Measurements from ENCODE around the gene GPR55. TPM values are rescaled to one million over a fixed set of nuclear protein-coding genes. Genes with fewer than 3 reads are reported as not detected.

Gene GPR55
- total RNA-seq, 4 donors from 2014 or later, result 0.72 to 1.2 TPM; not detected in 2

DNA sequence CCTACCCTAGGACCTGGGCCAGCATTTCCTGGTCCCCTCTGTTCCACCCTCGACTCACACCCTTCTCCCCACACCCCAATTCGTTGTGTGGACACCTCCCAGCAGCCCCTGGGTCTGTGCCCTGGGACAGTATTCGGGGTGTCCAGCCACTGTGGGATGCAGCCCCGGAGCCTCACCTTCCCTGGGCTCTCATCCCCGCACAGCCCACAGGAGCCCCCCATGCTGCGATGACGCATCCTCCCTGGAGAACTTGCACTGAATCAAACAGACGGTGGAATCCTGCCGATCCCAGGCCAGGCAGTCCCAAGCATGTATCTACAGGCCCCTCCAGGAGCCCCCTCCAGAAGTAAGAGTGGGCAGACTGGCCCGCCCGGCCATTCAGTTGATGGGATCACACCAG, 50.6 kb downstream of the GPR55 start:
- H3K4me3 ChIP-seq, result no peak overlapping the region
- TF ChIP-seq POLR2A (IDR thresholded peaks at IDR 0.05) (no peak), EP300 (IDR thresholded peaks at IDR 0.05) (no peak), POLR2AphosphoS5 (IDR thresholded peaks at IDR 0.05) (no peak)
- TF ChIP-seq, protein P1, sequence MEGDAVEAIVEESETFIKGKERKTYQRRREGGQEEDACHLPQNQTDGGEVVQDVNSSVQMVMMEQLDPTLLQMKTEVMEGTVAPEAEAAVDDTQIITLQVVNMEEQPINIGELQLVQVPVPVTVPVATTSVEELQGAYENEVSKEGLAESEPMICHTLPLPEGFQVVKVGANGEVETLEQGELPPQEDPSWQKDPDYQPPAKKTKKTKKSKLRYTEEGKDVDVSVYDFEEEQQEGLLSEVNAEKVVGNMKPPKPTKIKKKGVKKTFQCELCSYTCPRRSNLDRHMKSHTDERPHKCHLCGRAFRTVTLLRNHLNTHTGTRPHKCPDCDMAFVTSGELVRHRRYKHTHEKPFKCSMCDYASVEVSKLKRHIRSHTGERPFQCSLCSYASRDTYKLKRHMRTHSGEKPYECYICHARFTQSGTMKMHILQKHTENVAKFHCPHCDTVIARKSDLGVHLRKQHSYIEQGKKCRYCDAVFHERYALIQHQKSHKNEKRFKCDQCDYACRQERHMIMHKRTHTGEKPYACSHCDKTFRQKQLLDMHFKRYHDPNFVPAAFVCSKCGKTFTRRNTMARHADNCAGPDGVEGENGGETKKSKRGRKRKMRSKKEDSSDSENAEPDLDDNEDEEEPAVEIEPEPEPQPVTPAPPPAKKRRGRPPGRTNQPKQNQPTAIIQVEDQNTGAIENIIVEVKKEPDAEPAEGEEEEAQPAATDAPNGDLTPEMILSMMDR (IDR thresholded peaks at IDR 0.05), result no peak
- H3K27ac ChIP-seq, result no peak overlapping the region
- peaks cover 13% of the 10 kb centered on the region for H3K36me3 ChIP-seq
- DNase-seq (ENCODE audit: low spot score in 2 of 2), result peak in 1 of 2 donors; percentile 70
- no peaks in the 10 kb centered on the region for H3K9me3 ChIP-seq
- peaks cover 8% of the 10 kb centered on the region for H3K4me1 ChIP-seq
- no peaks in the 10 kb centered on the region for H3K27me3 ChIP-seq
- 88% methylated on average over 8 of the region's 11 CpGs for WGBS

GRCh38 chr2:230873661-230874401, 51.2 kb downstream of the GPR55 start:
- Histone ChIP-seq H3K4me1 (peaks cover 8% of the 10 kb centered on the region), H3K27ac (no peak overlapping the region), H3K27me3 (no peaks in the 10 kb centered on the region), H3K4me3 (no peak overlapping the region), H3K9me3 (no peaks in the 10 kb centered on the region), H3K36me3 (peaks cover 13% of the 10 kb centered on the region)
- WGBS, result 90% methylated on average over 12 of the region's 13 CpGs
- TF ChIP-seq POLR2AphosphoS5 (IDR thresholded peaks at IDR 0.05) (no peak), POLR2A (IDR thresholded peaks at IDR 0.05) (no peak), EP300 (IDR thresholded peaks at IDR 0.05) (no peak)
- TF ChIP-seq, protein P1 (IDR thresholded peaks at IDR 0.05), result no peak
- DNase-seq (ENCODE audit: low spot score in 2 of 2), result peak in 1 of 2 donors; percentile 75

DNA sequence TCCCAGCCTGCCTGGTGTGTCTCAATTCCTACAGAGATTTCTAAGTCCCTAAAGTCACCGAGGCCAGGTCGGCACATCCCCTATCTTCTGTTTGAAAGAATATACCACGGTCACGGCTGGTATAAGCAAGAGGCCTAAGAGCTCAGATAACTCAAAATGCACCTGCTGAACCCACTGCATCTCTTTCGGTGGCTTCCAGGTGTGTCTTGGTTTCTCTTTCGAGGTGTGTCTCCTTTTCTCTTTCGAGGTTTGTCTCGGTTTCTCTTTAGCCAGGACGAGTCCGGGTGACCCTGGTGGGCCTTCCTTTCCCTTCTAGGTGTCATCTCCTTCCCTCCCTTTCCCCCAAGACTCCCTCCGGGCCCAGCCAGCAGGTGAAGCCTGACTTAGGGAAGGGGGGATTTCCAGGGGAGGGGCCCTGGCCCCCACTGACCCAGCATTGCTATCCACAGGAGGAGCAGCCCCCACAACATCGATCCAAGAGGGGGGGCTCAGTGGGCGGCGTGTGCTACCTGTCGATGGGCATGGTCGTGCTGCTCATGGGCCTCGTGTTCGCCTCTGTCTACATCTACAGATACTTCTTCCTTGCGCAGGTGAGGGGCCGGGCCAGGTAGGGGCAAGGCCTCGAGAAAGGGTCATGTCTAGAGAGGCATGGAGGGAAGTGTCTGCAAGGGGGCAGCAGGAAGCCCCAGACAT, 51.9 kb downstream of the GPR55 start:
- WGBS, result 90% methylated on average over 16 of the region's 21 CpGs
- Histone ChIP-seq H3K4me3 (no peak overlapping the region), H3K27ac (no peak overlapping the region), H3K4me1 (peaks cover 8% of the 10 kb centered on the region), H3K9me3 (no peaks in the 10 kb centered on the region), H3K36me3 (peaks cover 8% of the 10 kb centered on the region), H3K27me3 (no peaks in the 10 kb centered on the region)
- peak in 1 of 2 donors; percentile 69 for DNase-seq (ENCODE audit: low spot score in 2 of 2)
- TF ChIP-seq POLR2A (IDR thresholded peaks at IDR 0.05), result no peak
- no peak for TF ChIP-seq EP300 (IDR thresholded peaks at IDR 0.05)
- TF ChIP-seq, protein P1 (IDR thresholded peaks at IDR 0.05), result no peak
- TF ChIP-seq POLR2AphosphoS5 (IDR thresholded peaks at IDR 0.05), result no peak

GRCh38 chr2:230872151-230872967, 52.7 kb downstream of the GPR55 start:
- no peak overlapping the region for H3K27ac ChIP-seq
- peak in 1 of 2 donors; percentile 67 for DNase-seq (ENCODE audit: low spot score in 2 of 2)
- peaks cover 10% of the 10 kb centered on the region for H3K4me1 ChIP-seq
- no peaks in the 10 kb centered on the region for H3K27me3 ChIP-seq
- 87% methylated on average over 13 of the region's 14 CpGs for WGBS
- TF ChIP-seq POLR2A (IDR thresholded peaks at IDR 0.05) (no peak), POLR2AphosphoS5 (IDR thresholded peaks at IDR 0.05) (no peak)
- no peak overlapping the region for H3K4me3 ChIP-seq
- peaks cover 7% of the 10 kb centered on the region for H3K36me3 ChIP-seq
- H3K9me3 ChIP-seq, result no peaks in the 10 kb centered on the region

DNA sequence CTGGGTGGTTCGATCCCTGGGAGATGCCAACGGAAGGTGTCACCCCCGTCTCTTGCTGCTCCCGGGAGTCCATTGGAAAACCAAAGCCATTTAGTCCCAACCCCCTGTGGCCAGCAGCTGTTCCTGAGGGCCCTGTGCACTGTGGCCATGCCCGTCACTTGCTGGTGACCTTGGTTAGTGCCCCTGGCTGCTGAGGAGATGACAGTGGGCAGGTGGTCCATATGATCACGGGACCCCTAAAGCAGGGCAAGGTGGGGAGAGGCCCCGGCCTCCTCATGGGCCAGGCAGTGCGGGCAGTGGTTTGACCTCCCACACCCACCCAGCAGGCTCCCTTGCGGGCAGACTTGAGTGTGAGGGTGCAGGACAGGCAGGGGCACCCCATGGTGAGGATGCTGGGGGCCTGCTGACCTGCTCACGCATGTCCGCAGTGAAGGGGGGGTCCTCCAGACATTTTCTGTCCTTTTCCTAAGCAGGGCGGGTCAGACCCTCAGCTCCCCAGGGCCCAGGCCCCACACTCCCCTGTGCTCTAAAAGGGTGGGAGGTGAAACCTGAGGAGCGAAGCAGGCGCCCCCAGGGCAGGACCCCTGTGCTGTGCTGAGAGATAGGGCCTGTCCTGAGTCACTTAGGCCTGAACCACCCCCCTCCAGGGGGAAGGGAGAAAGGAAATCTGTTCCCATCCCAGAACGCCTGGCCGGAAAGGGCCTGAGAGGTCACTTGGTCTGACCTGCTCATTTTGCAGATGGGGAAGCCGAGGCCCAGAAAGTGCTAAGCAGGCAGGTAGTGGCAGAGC, 53.5 kb downstream of the GPR55 start:
- peak in 1 of 2 donors; percentile 56 for DNase-seq (ENCODE audit: low spot score in 2 of 2)
- Histone ChIP-seq H3K36me3 (no peaks in the 10 kb centered on the region), H3K4me3 (no peak overlapping the region), H3K27me3 (no peaks in the 10 kb centered on the region), H3K27ac (no peak overlapping the region), H3K9me3 (no peaks in the 10 kb centered on the region), H3K4me1 (peaks cover 18% of the 10 kb centered on the region)
- WGBS, result 89% methylated on average over 3 of the region's 17 CpGs
- TF ChIP-seq, protein P1 (IDR thresholded peaks at IDR 0.05), result no peak
- TF ChIP-seq EP300 (IDR thresholded peaks at IDR 0.05), result no peak
- no peak for TF ChIP-seq POLR2A (IDR thresholded peaks at IDR 0.05)
- TF ChIP-seq POLR2AphosphoS5 (IDR thresholded peaks at IDR 0.05), result no peak
